Stomach (tissue), 9 donors: ENCODE data around the gene GLDN. TPM values are rescaled to one million over a fixed set of nuclear protein-coding genes. Genes with fewer than 3 reads are reported as not detected.

Experiments
- DNase-seq, 2 donors: peaks; one replicate each; pipeline versions ENCODE4 v3.0.0 to v3.0.0-alpha.2; 2013 to 2019
- H3K27ac ChIP-seq, 5 donors: fragments of 200-600 bp in 4 of 5; sonication (generic) in 4 of 5; one replicate each; pipeline ENCODE4 v1.5.1; 2013 to 2019; ENCODE audit warnings: mild to moderate bottlenecking in 1 of 5, moderate library complexity in 1 of 5
- H3K27me3 ChIP-seq, 3 donors: fragments of 200-600 bp; sonication (generic); one replicate each; pipeline ENCODE4 v1.5.1; 2017 to 2019; ENCODE audit warnings: mixed run types in 1 of 3
- H3K36me3 ChIP-seq, 4 donors: fragments of 200-600 bp; sonication (generic); 1 replicate in 3 of 4; 2 replicates in 1 of 4; pipeline ENCODE4 v1.5.1; 2016 to 2019
- H3K4me1 ChIP-seq, 4 donors: fragments of 200-600 bp; sonication (generic); one replicate each; pipeline ENCODE4 v1.5.1; 2016 to 2019
- H3K4me3 ChIP-seq, 4 donors: fragments of 200-600 bp; sonication (generic) in 3 of 4; one replicate each; pipeline ENCODE4 v1.5.1; 2016 to 2019; ENCODE audit warnings: mild to moderate bottlenecking in 1 of 4
- H3K9me3 ChIP-seq, 4 donors: fragments of 200-600 bp; sonication (generic); one replicate each; pipeline ENCODE4 v1.5.1; 2016 to 2019
- EP300 ChIP-seq: sonication (generic); formaldehyde crosslinking; IDR thresholded peaks from one replicate; pipeline ENCODE4 v1.6.1; 2017; ENCODE audit warnings: antibody characterized with exemption
- POLR2A ChIP-seq, 4 donors: fragments of 450-650 bp; IDR thresholded peaks; one replicate each; pipeline ENCODE4 v1.6.1; 2016; ENCODE audit warnings: antibody characterized with exemption in 4 of 4, control low read depth in 2 of 4, mild to moderate bottlenecking in 1 of 4, moderate library complexity in 1 of 4
- POLR2AphosphoS5 ChIP-seq, 3 donors: sonication (generic); formaldehyde crosslinking; IDR thresholded peaks; one replicate each; pipeline ENCODE4 v1.6.1; 2016; ENCODE audit warnings: antibody characterized with exemption in 3 of 3
- WGBS, 5 donors: extraction: QIAGEN DNeasy Blood & Tissue Kit in 3 of 5; methylation state at CpG; one replicate each; pipeline versions ENCODE4 v1.1.5 to v1.1.7; 2013 to 2018; 5-methylcytosine and 5-hydroxymethylcytosine counted together
- intact Hi-C: fragments of 100-400 bp; cut with DNase I; formaldehyde crosslinking; loops from one replicate; pipeline ENCODE4 v1.15.1; 2023; ENCODE audit warnings: low total_unique reads
- polyA plus RNA-seq, 3 donors: library from polyadenylated mRNA; stranded (reverse); fragments of 200-250 nt; gene quantifications; one replicate each; pipeline ENCODE4 v1.2.3, GENCODE V29; 2013
- total RNA-seq, 5 donors: library from RNA; depleted of rRNA; stranded (reverse); fragments of >200 nt; gene quantifications; one replicate each; pipeline versions ENCODE4 v1.1.0 to v1.2.3, GENCODE V29; 2014 to 2016
- TF ChIP-seq, protein P1 (sequence below), 7 experiments: fragments of 450-650 bp in 4 of 7; fragments of 200-600 bp in 3 of 7; sonication (generic) in 3 of 7; IDR thresholded peaks; one replicate each; pipeline ENCODE4 v1.5.1; 2016 to 2019; ENCODE audit warnings: antibody characterized with exemption in 7 of 7, control low read depth in 2 of 7, mild to moderate bottlenecking in 1 of 7
- donor health status: healthy with polysubstance abuse.
- donor health status: Bipolar disorder and iron deficiency.
- donor health status: healthy.

Gene GLDN
- total and polyA plus RNA-seq, 8 donors: 0.23 to 8.7 (median 1.7) TPM; not detected in 1

DNA sequence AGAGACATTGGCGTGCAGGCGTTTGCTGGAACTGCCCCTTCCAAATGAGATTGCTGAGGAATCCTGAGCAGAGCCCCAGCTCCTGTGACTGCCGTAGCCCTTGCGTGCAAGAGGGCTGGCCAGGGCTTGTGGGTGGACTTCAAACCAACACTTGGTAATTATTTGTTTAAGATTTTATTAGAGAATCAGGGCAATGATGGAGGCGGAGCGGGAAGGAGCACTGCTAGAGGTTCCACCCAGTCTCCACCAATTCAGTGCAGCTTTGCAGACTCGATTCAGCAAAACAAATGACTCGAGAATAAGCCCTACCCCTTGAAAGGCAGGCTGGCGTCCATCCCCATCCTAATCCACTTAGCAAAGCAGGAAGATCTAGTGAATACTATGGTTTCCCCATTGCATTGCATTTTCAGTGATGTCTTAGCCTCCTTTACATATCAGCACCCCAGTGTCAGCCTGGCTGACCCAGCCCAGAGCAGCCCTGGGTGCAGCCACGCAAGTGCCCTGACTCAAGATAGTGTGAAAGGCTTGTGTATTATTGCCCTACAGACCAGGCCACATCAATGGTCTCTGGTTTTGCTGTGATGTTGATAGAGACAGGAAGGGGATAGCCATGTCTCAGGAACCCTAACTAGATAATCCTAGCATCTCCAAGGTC, 26.0 kb downstream of the GLDN start:
- intact Hi-C loops: no loop called here
- no peaks in the 10 kb centered on the region for H3K27me3 ChIP-seq
- no peaks in the 10 kb centered on the region for H3K36me3 ChIP-seq
- H3K27ac ChIP-seq: peak overlapping the region in 4 of 5 donors; percentile 43 to 78 (median 59)
- H3K4me1 ChIP-seq: peaks cover 13 to 42% (median 30%) of the 10 kb centered on the region in 4 donors
- no peaks in the 10 kb centered on the region for H3K9me3 ChIP-seq
- DNase-seq: peak; percentile 55 to 75
- no peak overlapping the region for H3K4me3 ChIP-seq
- TF ChIP-seq, protein P1, sequence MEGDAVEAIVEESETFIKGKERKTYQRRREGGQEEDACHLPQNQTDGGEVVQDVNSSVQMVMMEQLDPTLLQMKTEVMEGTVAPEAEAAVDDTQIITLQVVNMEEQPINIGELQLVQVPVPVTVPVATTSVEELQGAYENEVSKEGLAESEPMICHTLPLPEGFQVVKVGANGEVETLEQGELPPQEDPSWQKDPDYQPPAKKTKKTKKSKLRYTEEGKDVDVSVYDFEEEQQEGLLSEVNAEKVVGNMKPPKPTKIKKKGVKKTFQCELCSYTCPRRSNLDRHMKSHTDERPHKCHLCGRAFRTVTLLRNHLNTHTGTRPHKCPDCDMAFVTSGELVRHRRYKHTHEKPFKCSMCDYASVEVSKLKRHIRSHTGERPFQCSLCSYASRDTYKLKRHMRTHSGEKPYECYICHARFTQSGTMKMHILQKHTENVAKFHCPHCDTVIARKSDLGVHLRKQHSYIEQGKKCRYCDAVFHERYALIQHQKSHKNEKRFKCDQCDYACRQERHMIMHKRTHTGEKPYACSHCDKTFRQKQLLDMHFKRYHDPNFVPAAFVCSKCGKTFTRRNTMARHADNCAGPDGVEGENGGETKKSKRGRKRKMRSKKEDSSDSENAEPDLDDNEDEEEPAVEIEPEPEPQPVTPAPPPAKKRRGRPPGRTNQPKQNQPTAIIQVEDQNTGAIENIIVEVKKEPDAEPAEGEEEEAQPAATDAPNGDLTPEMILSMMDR (IDR thresholded peaks at IDR 0.05): no peak
- peak in 1 of 3 donors; percentile 9 for TF ChIP-seq POLR2AphosphoS5 (IDR thresholded peaks at IDR 0.05)
- 24 to 48% (median 29%) methylated on average over 10 of the region's 10 CpGs for WGBS, 5 donors

DNA sequence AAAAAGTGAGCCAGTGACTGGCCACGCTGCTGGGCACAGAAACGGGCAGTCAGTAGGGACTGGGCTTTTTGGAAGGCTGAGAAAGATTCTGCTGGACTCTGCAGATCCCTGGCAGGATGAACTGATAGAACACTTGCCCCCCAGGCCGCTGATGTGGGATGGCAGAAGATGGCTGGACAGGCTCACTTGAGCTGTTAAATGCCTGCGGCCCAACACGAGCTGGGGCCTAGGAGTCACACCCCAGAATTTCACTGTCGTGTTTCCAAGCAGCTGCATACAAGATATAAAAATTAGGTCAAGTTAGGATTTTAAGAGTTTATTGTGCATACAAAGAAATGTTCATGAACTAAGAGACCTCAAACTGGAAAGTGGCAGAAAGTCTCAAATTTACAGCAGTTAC, 26.9 kb downstream of the GLDN start:
- H3K36me3 ChIP-seq: no peaks in the 10 kb centered on the region
- H3K4me3 ChIP-seq: no peak overlapping the region
- no peaks in the 10 kb centered on the region for H3K9me3 ChIP-seq
- no peak for DNase-seq
- 72 to 82% (median 76%) methylated on average over 6 of the region's 6 CpGs for WGBS, 5 donors
- intact Hi-C loops: no loop called here
- H3K4me1 ChIP-seq: peaks cover 13 to 42% (median 30%) of the 10 kb centered on the region in 4 donors
- no peaks in the 10 kb centered on the region for H3K27me3 ChIP-seq
- H3K27ac ChIP-seq: peak overlapping the region in 3 of 5 donors; percentile 6 to 66 (median 52)
- TF ChIP-seq POLR2A (IDR thresholded peaks at IDR 0.05) (no peak), POLR2AphosphoS5 (IDR thresholded peaks at IDR 0.05) (no peak), EP300 (no peak)
- TF ChIP-seq, protein P1 (IDR thresholded peaks at IDR 0.05): no peak

DNA sequence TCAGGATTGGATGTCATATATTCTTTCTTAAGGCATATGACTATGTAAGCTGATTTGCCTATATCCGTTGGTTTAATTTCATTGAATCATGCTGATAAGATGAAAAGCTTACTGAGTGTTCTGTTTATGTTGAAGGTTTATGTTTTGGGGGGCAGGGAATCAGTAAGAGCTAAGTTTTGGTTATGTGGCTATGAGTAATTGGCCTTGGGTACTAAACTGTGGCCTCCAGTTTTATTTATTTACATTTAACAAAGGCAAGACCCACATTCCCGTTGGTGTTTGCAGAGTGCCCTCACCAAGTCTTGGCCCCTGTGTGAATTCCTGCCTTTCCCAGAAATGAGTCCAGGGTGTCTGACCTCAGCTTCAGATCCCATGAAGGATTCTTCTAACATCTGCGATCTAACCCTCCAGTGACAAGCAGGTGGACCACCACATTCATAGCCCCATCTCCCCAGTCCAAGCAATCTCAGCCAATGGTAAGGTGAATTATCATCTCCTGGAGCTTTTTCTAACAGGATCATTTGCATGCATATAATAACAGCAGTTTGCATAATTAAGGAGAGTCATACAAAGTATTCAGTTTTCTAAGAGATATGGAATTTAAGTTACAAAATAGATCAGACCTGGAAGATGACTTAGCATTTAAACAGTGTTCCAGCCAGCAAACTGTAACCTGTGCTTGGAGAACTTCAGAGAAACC, 27.4 kb downstream of the GLDN start:
- intact Hi-C loops: no loop called here
- Histone ChIP-seq H3K27ac (peak overlapping the region in 3 of 5 donors; percentile 7 to 66 (median 52)), H3K4me1 (peaks cover 13 to 42% (median 30%) of the 10 kb centered on the region in 4 donors), H3K27me3 (no peaks in the 10 kb centered on the region), H3K36me3 (no peaks in the 10 kb centered on the region), H3K4me3 (no peak overlapping the region), H3K9me3 (no peaks in the 10 kb centered on the region)
- 42 to 57% (median 44%) methylated on average over 3 of the region's 3 CpGs for WGBS, 5 donors
- no peak for TF ChIP-seq POLR2AphosphoS5 (IDR thresholded peaks at IDR 0.05)
- no peak for TF ChIP-seq POLR2A (IDR thresholded peaks at IDR 0.05)
- TF ChIP-seq, protein P1 (IDR thresholded peaks at IDR 0.05): no peak
- TF ChIP-seq EP300: no peak
- no peak for DNase-seq

DNA sequence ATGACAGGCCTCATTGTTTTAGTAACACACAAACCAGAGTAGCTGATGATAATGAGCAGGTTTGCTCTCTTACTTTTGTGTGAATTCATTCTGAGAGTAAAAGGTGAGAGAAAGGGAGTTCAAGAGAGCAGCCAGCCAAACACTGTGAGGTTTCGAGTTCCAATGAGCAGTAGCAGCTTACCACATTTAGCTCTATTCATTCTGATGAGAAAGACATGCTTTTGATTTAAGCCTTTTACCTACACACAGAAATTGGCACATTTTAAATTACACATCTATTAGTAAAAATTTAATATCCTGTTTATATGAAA, 28.0 kb downstream of the GLDN start:
- TF ChIP-seq, protein P1 (IDR thresholded peaks at IDR 0.05): no peak
- no peak for TF ChIP-seq POLR2A (IDR thresholded peaks at IDR 0.05)
- no peak for TF ChIP-seq EP300
- no peak for TF ChIP-seq POLR2AphosphoS5 (IDR thresholded peaks at IDR 0.05)
- H3K27ac ChIP-seq: peak overlapping the region in 1 of 5 donors; percentile 7

More for the DNA sequence above, 28.0 kb downstream of the GLDN start:
- Histone ChIP-seq H3K27me3 (no peaks in the 10 kb centered on the region), H3K9me3 (no peaks in the 10 kb centered on the region), H3K36me3 (no peaks in the 10 kb centered on the region), H3K4me3 (no peak overlapping the region), H3K4me1 (peaks cover 13 to 42% (median 30%) of the 10 kb centered on the region in 4 donors)
- intact Hi-C loops: no loop called here
- no peak for DNase-seq
- WGBS, 5 donors: 73 to 91% (median 82%) methylated on average over 1 of the region's 1 CpG
